ENCODE data around the gene MRPL18. TPM values are rescaled to one million over a fixed set of nuclear protein-coding genes. Genes with fewer than 3 reads are reported as not detected.

Gene MRPL18
- total and polyA plus RNA-seq, 2 donors (not counting 1 experiment from before 2014, with no cell fraction given) = 80.4 to 87.1 TPM

- Histone ChIP-seq H3K79me2 (ENCODE audit: control insufficient read depth, insufficient read depth, low read length) (no peaks in the 10 kb centered on the region), H3K9ac (ENCODE audit: insufficient read depth, low read length) (no peak overlapping the region), H3K9me3 (ENCODE audit: control insufficient read depth, insufficient read depth, low read depth, low read length) (no peaks in the 10 kb centered on the region), H3K4me1 (ENCODE audit: control insufficient read depth, extremely low read depth, insufficient read depth, low read length) (no peaks in the 10 kb centered on the region), H3K27me3 (ENCODE audit: control insufficient read depth, insufficient read depth, low read length) (no peaks in the 10 kb centered on the region), H2AFZ (ENCODE audit: low read length) (no peak overlapping the region), H3K27ac (ENCODE audit: insufficient read depth, low read length) (no peak overlapping the region), H3K4me2 (ENCODE audit: extremely low read depth, insufficient read depth, low read length) (no peak overlapping the region), H4K20me1 (ENCODE audit: control insufficient read depth, extremely low read depth, insufficient read depth, low read length) (no peaks in the 10 kb centered on the region), H3K36me3 (ENCODE audit: control insufficient read depth, insufficient read depth, low read length) (no peaks in the 10 kb centered on the region), H3K4me3 (replicated peaks in 1 of 4; ENCODE audit: control extremely low read depth in 1 of 4, insufficient read depth in 1 of 4, low read depth in 3 of 4, low read length in 4 of 4) (no peak overlapping the region)
- no peak for TF ChIP-seq CTCF (conservative IDR thresholded peaks at IDR 0.05 in 1 of 2, IDR thresholded peaks at IDR 0.05 in 1 of 2; ENCODE audit: low read depth in 1 of 2, low read length in 2 of 2)
- TF ChIP-seq EZH2 (IDR thresholded peaks at IDR 0.05; ENCODE audit: low read length, missing control alignments) = no peak
- no peak for DNase-seq (ENCODE audit: low read depth in 2 of 2)
Observed at GRCh38 chr6:159826004-159826403, 35.7 kb downstream of the MRPL18 start.

- DNase-seq (ENCODE audit: low read depth in 2 of 2) = no peak
- TF ChIP-seq EZH2 (IDR thresholded peaks at IDR 0.05; ENCODE audit: low read length, missing control alignments) (no peak), CTCF (conservative IDR thresholded peaks at IDR 0.05 in 1 of 2, IDR thresholded peaks at IDR 0.05 in 1 of 2; ENCODE audit: low read depth in 1 of 2, low read length in 2 of 2) (no peak)
- no peak overlapping the region for H3K4me2 ChIP-seq (ENCODE audit: extremely low read depth, insufficient read depth, low read length)
- no peaks in the 10 kb centered on the region for H4K20me1 ChIP-seq (ENCODE audit: control insufficient read depth, extremely low read depth, insufficient read depth, low read length)
- H3K9me3 ChIP-seq (ENCODE audit: control insufficient read depth, insufficient read depth, low read depth, low read length) = no peaks in the 10 kb centered on the region
- no peak overlapping the region for H2AFZ ChIP-seq (ENCODE audit: low read length)
- H3K9ac ChIP-seq (ENCODE audit: insufficient read depth, low read length) = no peak overlapping the region
- no peaks in the 10 kb centered on the region for H3K36me3 ChIP-seq (ENCODE audit: control insufficient read depth, insufficient read depth, low read length)
- no peaks in the 10 kb centered on the region for H3K79me2 ChIP-seq (ENCODE audit: control insufficient read depth, insufficient read depth, low read length)
- H3K27ac ChIP-seq (ENCODE audit: insufficient read depth, low read length) = no peak overlapping the region
- H3K4me1 ChIP-seq (ENCODE audit: control insufficient read depth, extremely low read depth, insufficient read depth, low read length) = no peaks in the 10 kb centered on the region
- H3K27me3 ChIP-seq (ENCODE audit: control insufficient read depth, insufficient read depth, low read length) = no peaks in the 10 kb centered on the region
- no peak overlapping the region for H3K4me3 ChIP-seq (replicated peaks in 1 of 4; ENCODE audit: control extremely low read depth in 1 of 4, insufficient read depth in 1 of 4, low read depth in 3 of 4, low read length in 4 of 4)
Observed at GRCh38 chr6:159826968-159827647, 36.8 kb downstream of the MRPL18 start.

- no peaks in the 10 kb centered on the region for H3K36me3 ChIP-seq (ENCODE audit: control insufficient read depth, insufficient read depth, low read length)
- no peak for TF ChIP-seq EZH2 (IDR thresholded peaks at IDR 0.05; ENCODE audit: low read length, missing control alignments)
- TF ChIP-seq CTCF (conservative IDR thresholded peaks at IDR 0.05 in 1 of 2, IDR thresholded peaks at IDR 0.05 in 1 of 2; ENCODE audit: low read depth in 1 of 2, low read length in 2 of 2) = no peak
- no peak overlapping the region for H2AFZ ChIP-seq (ENCODE audit: low read length)
- H3K4me1 ChIP-seq (ENCODE audit: control insufficient read depth, extremely low read depth, insufficient read depth, low read length) = no peaks in the 10 kb centered on the region
- no peak overlapping the region for H3K4me2 ChIP-seq (ENCODE audit: extremely low read depth, insufficient read depth, low read length)
- H3K79me2 ChIP-seq (ENCODE audit: control insufficient read depth, insufficient read depth, low read length) = no peaks in the 10 kb centered on the region
- peak in 1 of 2 donors; percentile 23 for DNase-seq (ENCODE audit: low read depth in 2 of 2)
- H3K9me3 ChIP-seq (ENCODE audit: control insufficient read depth, insufficient read depth, low read depth, low read length) = no peaks in the 10 kb centered on the region
- H3K27ac ChIP-seq (ENCODE audit: insufficient read depth, low read length) = no peak overlapping the region
- no peaks in the 10 kb centered on the region for H4K20me1 ChIP-seq (ENCODE audit: control insufficient read depth, extremely low read depth, insufficient read depth, low read length)
- no peak overlapping the region for H3K9ac ChIP-seq (ENCODE audit: insufficient read depth, low read length)
- no peak overlapping the region for H3K4me3 ChIP-seq (replicated peaks in 1 of 4; ENCODE audit: control extremely low read depth in 1 of 4, insufficient read depth in 1 of 4, low read depth in 3 of 4, low read length in 4 of 4)
- no peaks in the 10 kb centered on the region for H3K27me3 ChIP-seq (ENCODE audit: control insufficient read depth, insufficient read depth, low read length)
Observed at GRCh38 chr6:159828074-159828473, 37.8 kb downstream of the MRPL18 start.

All from fibroblast of lung (primary cell).